OCI-LY7 (cell line): ENCODE data around the gene HAUS1. TPM values are rescaled to one million over a fixed set of nuclear protein-coding genes. Genes with fewer than 3 reads are reported as not detected.
"Not testable (repeated sequence)": the region's sequence is repeated elsewhere in the genome, so short reads cannot be mapped to it uniquely, and the experiment has no call there.

Experiments used
- BruUV-seq: library from RNA; stranded (reverse); fragments of 400-500 nt; replicated peaks from 2 replicates; lab custom pipeline; 2021; lab: Mats Ljungman, UMichigan
- CTCF ChIA-PET: fragments of 300-600 bp; sonication (Branson Sonifier 250); formaldehyde crosslinking; loops from one replicate; lab custom pipeline; 2022; ENCODE audit warnings: antibody characterized with exemption; ENCODE audit not compliant: unreplicated experiment; lab: Charles Lee
- POLR2A ChIA-PET: fragments of 300-600 bp; sonication (Branson Sonifier 250); formaldehyde crosslinking; loops from one replicate; lab custom pipeline; 2022; ENCODE audit warnings: antibody characterized with exemption; lab: Charles Lee
- DNase-seq: peaks from one replicate; pipeline ENCODE4 v3.0.0-alpha.2; 2015; ENCODE audit warnings: low spot score
- H2AFZ ChIP-seq: fragments of 200-600 bp; sonication (generic), shearing (Covaris generic); 2 replicates; pipeline ENCODE4 v1.6.1; 2014; ENCODE audit warnings: mild to moderate bottlenecking, antibody characterized with exemption, low read length, moderate library complexity
- H3K27ac ChIP-seq: fragments of 200-600 bp; sonication (generic); 2 replicates; pipeline ENCODE4 v1.5.1; 2014; ENCODE audit warnings: mixed run types, low read depth, mild to moderate bottlenecking, moderate library complexity, low read length, inconsistent platforms; ENCODE audit not compliant: poor library complexity, severe bottlenecking
- H3K36me3 ChIP-seq: fragments of 200-600 bp; sonication (generic); 2 replicates; pipeline ENCODE4 v1.6.1; 2014; ENCODE audit warnings: mild to moderate bottlenecking, antibody characterized with exemption, low read length, moderate library complexity, mixed read lengths; ENCODE audit not compliant: insufficient read depth
- H3K4me1 ChIP-seq: fragments of 200-600 bp; sonication (generic); 2 replicates; pipeline ENCODE4 v1.5.1; 2014; ENCODE audit warnings: mild to moderate bottlenecking, low read length; ENCODE audit not compliant: insufficient read depth, poor library complexity, severe bottlenecking
- H3K4me2 ChIP-seq: fragments of 200-600 bp; sonication (generic); 2 replicates; pipeline ENCODE4 v1.6.1; 2014; ENCODE audit warnings: mild to moderate bottlenecking, low read length
- H3K4me3 ChIP-seq: fragments of 200-600 bp; sonication (generic); 2 replicates; pipeline ENCODE4 v1.5.1; 2014; ENCODE audit warnings: mild to moderate bottlenecking, low read depth, low read length; ENCODE audit not compliant: poor library complexity, severe bottlenecking
- H3K79me2 ChIP-seq: fragments of 200-600 bp; sonication (generic); 2 replicates; pipeline ENCODE4 v1.6.1; 2016; ENCODE audit warnings: low read depth, mild to moderate bottlenecking, low read length, moderate library complexity, mixed read lengths; ENCODE audit not compliant: insufficient read depth
- H3K9me2 ChIP-seq: fragments of 200-600 bp; sonication (generic); 2 replicates; pipeline ENCODE4 v1.6.1; 2016; ENCODE audit warnings: mild to moderate bottlenecking, low read length, mixed read lengths; ENCODE audit not compliant: insufficient read depth
- H3K9me3 ChIP-seq: fragments of 200-600 bp; sonication (generic); 2 replicates; pipeline ENCODE4 v1.6.1; 2014; ENCODE audit warnings: mild to moderate bottlenecking, mixed run types, low read length, mixed read lengths
- H4K20me1 ChIP-seq: fragments of 200-600 bp; sonication (generic); 2 replicates; pipeline ENCODE4 v1.6.1; 2014; ENCODE audit warnings: mild to moderate bottlenecking, antibody characterized with exemption, low read length, moderate library complexity, mixed read lengths; ENCODE audit not compliant: insufficient read depth
- EZH2phosphoT487 ChIP-seq: fragments of 200-600 bp; sonication (generic); IDR thresholded peaks from 2 replicates; pipeline ENCODE4 v1.6.1; 2018; ENCODE audit warnings: low read depth, borderline replicate concordance, mild to moderate bottlenecking, mixed run types, antibody characterized with exemption, low read length, moderate library complexity, mixed read lengths
- intact Hi-C: fragments of 100-400 bp; cut with micrococcal nuclease; formaldehyde crosslinking; loops from one replicate; pipeline ENCODE4 v1.10.0; 2022; ENCODE audit not compliant: unreplicated experiment
- total RNA-seq, 2 experiments: library from RNA; depleted of rRNA in 1 of 2; stranded (reverse); fragments of >200 nt in 1 of 2; shearing (Covaris generic) in 1 of 2; gene quantifications; 2 replicates each; pipeline ENCODE4 v1.2.3, GENCODE V29; 2014 to 2022
- TF ChIP-seq, protein P1 (sequence below): fragments of 200-600 bp; sonication (generic); conservative IDR thresholded peaks from 2 replicates; pipeline ENCODE4 v1.5.1; 2014; ENCODE audit warnings: mild to moderate bottlenecking, antibody characterized with exemption, low read length, moderate library complexity, mixed read lengths

Gene HAUS1
- total RNA-seq, 2 experiments from 2014 or later: 24.8 to 38.4 TPM

DNA sequence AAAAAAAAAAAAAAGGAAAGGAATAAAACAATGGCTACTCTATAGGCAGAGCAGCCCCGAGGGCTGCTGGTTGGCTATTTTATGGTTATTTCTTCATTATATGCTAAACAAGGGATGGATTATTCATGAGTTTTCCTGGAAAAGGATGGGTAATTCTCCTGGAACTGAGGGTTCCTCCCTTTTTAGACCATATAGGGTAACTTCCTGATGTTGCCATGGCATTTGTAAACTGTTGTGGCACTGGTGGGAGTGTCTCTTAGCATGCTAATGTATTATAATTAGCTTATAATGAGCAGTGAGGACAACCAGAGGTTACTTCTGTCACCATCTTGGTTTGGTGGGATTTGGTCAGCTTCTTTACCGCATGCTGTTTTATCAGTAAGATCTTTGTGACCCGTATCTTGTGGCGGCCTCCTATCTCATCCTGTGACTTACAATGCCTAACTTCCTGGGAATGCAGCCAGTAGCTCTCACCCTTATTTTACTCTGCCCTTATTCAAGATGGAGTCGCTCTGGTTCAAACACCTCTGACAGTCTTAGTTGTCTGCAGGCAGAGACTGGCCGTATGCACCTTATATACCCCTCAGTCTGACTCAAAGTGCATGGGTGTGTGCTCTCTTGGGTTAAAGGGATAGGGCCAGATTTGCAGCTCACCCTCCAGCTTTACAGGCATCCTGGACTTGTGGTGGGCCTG lies 57.7 kb downstream of the HAUS1 start:
- no peak overlapping the region for H2AFZ ChIP-seq
- H3K4me3 ChIP-seq: no peak overlapping the region
- no peaks in the 10 kb centered on the region for H3K36me3 ChIP-seq
- H3K79me2 ChIP-seq: no peaks in the 10 kb centered on the region
- H3K4me2 ChIP-seq: no peak overlapping the region
- H4K20me1 ChIP-seq: no peaks in the 10 kb centered on the region
- H3K4me1 ChIP-seq: peaks cover 2% of the 10 kb centered on the region
- TF ChIP-seq, protein P1, sequence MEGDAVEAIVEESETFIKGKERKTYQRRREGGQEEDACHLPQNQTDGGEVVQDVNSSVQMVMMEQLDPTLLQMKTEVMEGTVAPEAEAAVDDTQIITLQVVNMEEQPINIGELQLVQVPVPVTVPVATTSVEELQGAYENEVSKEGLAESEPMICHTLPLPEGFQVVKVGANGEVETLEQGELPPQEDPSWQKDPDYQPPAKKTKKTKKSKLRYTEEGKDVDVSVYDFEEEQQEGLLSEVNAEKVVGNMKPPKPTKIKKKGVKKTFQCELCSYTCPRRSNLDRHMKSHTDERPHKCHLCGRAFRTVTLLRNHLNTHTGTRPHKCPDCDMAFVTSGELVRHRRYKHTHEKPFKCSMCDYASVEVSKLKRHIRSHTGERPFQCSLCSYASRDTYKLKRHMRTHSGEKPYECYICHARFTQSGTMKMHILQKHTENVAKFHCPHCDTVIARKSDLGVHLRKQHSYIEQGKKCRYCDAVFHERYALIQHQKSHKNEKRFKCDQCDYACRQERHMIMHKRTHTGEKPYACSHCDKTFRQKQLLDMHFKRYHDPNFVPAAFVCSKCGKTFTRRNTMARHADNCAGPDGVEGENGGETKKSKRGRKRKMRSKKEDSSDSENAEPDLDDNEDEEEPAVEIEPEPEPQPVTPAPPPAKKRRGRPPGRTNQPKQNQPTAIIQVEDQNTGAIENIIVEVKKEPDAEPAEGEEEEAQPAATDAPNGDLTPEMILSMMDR: no peak
- no peak for TF ChIP-seq EZH2phosphoT487
- no peak for DNase-seq
- CTCF ChIA-PET: no interaction called here
- POLR2A ChIA-PET: interaction anchor here (1.0 kb wide), 1 partner anchor 22 kb away, joined by 3 read pairs; no protein-coding TSS in a partner anchor
- no peak overlapping the region for H3K27ac ChIP-seq
- intact Hi-C loops: no loop called here
- no peaks in the 10 kb centered on the region for H3K9me2 ChIP-seq
- H3K9me3 ChIP-seq: no peaks in the 10 kb centered on the region
- BruUV-seq: no TSS peak

DNA sequence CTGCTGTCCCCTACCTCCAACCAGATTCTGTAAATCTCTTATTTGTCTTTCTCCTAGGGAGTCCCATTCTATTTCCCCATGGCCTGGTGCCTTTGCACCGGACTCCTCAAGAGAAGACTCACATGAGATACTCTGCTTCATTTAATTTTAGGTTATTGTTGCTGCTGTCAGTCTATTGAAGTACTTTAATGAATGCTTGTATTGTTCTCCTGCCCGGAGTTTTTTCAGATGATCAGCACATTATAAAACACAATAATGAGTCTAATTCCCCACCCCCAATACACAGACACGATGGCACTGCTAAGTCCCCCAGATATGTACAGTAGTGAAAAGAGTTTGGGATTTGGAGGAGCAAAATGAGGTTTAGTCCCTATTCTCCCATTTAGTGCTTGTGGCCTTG lies 58.9 kb downstream of the HAUS1 start:
- Histone ChIP-seq H3K36me3 (no peaks in the 10 kb centered on the region), H3K4me2 (no peak overlapping the region), H3K4me1 (peaks cover 13% of the 10 kb centered on the region), H2AFZ (no peak overlapping the region), H3K79me2 (no peaks in the 10 kb centered on the region), H3K4me3 (no peak overlapping the region), H3K9me2 (no peaks in the 10 kb centered on the region), H3K9me3 (no peaks in the 10 kb centered on the region), H4K20me1 (no peaks in the 10 kb centered on the region), H3K27ac (no peak overlapping the region)
- intact Hi-C loops: no loop called here
- ChIA-PET CTCF (no interaction called here), POLR2A (no interaction called here)
- BruUV-seq: no TSS peak
- DNase-seq: no peak
- TF ChIP-seq EZH2phosphoT487: no peak
- TF ChIP-seq, protein P1: no peak

DNA sequence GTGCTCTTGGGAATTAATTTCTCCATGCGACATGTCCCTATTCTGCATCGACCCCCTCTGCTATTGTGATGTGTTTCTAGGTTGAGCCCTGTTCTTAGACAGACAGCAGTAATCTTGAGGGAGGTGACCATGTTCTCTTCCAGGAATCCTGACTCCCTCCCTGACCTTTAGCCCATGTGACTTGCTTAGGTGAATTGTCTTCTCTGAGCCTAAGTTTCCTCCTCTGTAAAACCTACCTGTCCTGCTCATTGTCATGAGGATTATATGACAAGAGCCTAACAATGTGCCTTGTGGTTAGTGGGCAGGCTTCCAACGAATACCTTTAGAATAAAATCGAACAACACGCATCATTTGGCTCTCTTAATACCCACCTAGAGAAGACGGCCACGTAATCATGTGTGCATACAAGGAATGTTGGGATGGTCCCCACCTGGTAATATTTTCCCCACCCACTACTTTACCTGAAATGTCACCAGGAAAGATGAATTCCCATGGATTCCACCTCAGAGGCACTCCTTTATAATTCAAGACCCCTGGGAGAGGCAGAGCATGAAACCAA lies 59.8 kb downstream of the HAUS1 start:
- peaks cover 19% of the 10 kb centered on the region for H3K4me1 ChIP-seq
- H3K36me3 ChIP-seq: no peaks in the 10 kb centered on the region
- H3K79me2 ChIP-seq: no peaks in the 10 kb centered on the region
- H4K20me1 ChIP-seq: no peaks in the 10 kb centered on the region
- CTCF ChIA-PET: no interaction called here
- no peaks in the 10 kb centered on the region for H3K9me3 ChIP-seq
- TF ChIP-seq, protein P1: no peak
- no peak for TF ChIP-seq EZH2phosphoT487
- H3K9me2 ChIP-seq: no peaks in the 10 kb centered on the region
- POLR2A ChIA-PET: no interaction called here
- H3K4me3 ChIP-seq: no peak overlapping the region
- DNase-seq: no peak
- BruUV-seq: no TSS peak
- H3K27ac ChIP-seq: no peak overlapping the region
- H2AFZ ChIP-seq: no peak overlapping the region
- H3K4me2 ChIP-seq: no peak overlapping the region
- intact Hi-C loops: no loop called here

DNA sequence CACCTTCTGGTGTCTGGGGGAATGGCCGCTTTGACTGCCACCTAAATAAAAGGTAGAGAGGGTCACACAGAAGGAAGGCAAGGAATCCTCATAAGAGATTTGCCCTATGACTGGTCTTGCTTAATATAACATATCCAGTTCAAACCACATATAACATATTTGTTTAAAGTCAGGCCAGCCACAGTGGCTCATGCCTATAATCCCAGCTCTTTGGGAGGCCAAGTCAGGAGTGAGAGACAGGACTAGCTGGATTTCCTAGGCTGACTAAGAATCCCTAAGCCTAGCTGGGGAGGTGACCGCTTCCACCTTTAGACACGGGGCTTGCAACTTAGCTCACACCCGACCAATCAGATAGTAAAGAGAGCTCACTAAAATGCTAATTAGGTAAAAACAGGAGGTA lies 60.3 kb downstream of the HAUS1 start:
- BruUV-seq, H3K4me2 ChIP-seq, H3K4me3 ChIP-seq, intact Hi-C loops, H3K9me2 ChIP-seq, H3K27ac ChIP-seq, DNase-seq, H4K20me1 ChIP-seq, H3K9me3 ChIP-seq, H3K36me3 ChIP-seq, H3K79me2 ChIP-seq, CTCF ChIA-PET, H2AFZ ChIP-seq: not testable (repeated sequence)
- peaks cover 24% of the 10 kb centered on the region for H3K4me1 ChIP-seq
- POLR2A ChIA-PET: interaction anchor here (1.2 kb wide), 1 partner anchor 9 kb away, joined by 3 read pairs; no protein-coding TSS in a partner anchor
